Esophagus squamous epithelium (tissue), 5 donors: Measurements from ENCODE around the gene PRPSAP1. TPM values are rescaled to one million over a fixed set of nuclear protein-coding genes. Genes with fewer than 3 reads are reported as not detected.

Source experiments
- DNase-seq: peaks from one replicate; lab custom pipeline; 2025; lab: John Stamatoyannopoulos, UW
- H3K27ac ChIP-seq, 4 donors: fragments of 200-600 bp; sonication (generic); one replicate each; pipeline ENCODE4 v1.5.1; 2016 to 2019; ENCODE audit warnings: mild to moderate bottlenecking in 1 of 4
- H3K27me3 ChIP-seq, 4 donors: fragments of 200-600 bp; sonication (generic); 1 replicate in 3 of 4; 2 replicates in 1 of 4; pipeline versions ENCODE4 v1.5.1 to v1.6.0; 2017 to 2021; ENCODE audit warnings: antibody characterized with exemption in 1 of 4
- H3K36me3 ChIP-seq, 3 donors: fragments of 200-600 bp; sonication (generic); one replicate each; pipeline ENCODE4 v1.5.1; 2016 to 2019
- H3K4me1 ChIP-seq, 3 donors: fragments of 200-600 bp; sonication (generic); one replicate each; pipeline ENCODE4 v1.5.1; 2017 to 2019
- H3K4me3 ChIP-seq, 4 donors: fragments of 200-600 bp; sonication (generic); 1 replicate in 3 of 4; 2 replicates in 1 of 4; pipeline ENCODE4 v1.5.1; 2016 to 2019; ENCODE audit warnings: mild to moderate bottlenecking in 2 of 4, moderate library complexity in 1 of 4
- H3K9me3 ChIP-seq, 3 donors: fragments of 200-600 bp; sonication (generic); one replicate each; pipeline ENCODE4 v1.5.1; 2016 to 2019
- CTCF ChIP-seq, 6 experiments: fragments of 450-650 bp in 4 of 6; fragments of 200-600 bp in 2 of 6; sonication (generic) in 2 of 6; IDR thresholded peaks; one replicate each; pipeline ENCODE4 v1.5.1; 2016 to 2019; ENCODE audit warnings: antibody characterized with exemption in 6 of 6, mild to moderate bottlenecking in 4 of 6, moderate library complexity in 4 of 6
- POLR2A ChIP-seq, 4 donors: fragments of 450-650 bp; IDR thresholded peaks; one replicate each; pipeline ENCODE4 v1.6.1; 2017; ENCODE audit warnings: antibody characterized with exemption in 4 of 4, mild to moderate bottlenecking in 4 of 4, moderate library complexity in 3 of 4
- WGBS, 2 donors: methylation state at CpG; one replicate each; pipeline ENCODE4 v1.1.5; 2018; 5-methylcytosine and 5-hydroxymethylcytosine counted together
- intact Hi-C: fragments of 100-400 bp; cut with DNase I; formaldehyde crosslinking; loops from one replicate; pipeline ENCODE4 v1.15.0; 2022
- total RNA-seq, 4 donors: library from RNA; depleted of rRNA; stranded (reverse); fragments of >200 nt; gene quantifications; one replicate each; pipeline ENCODE4 v1.1.0, GENCODE V29; 2016
- donor health status: DM: yes; HTN: yes; CAD: no.

Gene PRPSAP1
- total RNA-seq, 4 donors from 2014 or later, result 36.0 to 68.6 (median 49.5) TPM

- DNase-seq, result no peak
- H3K36me3 ChIP-seq, result no peaks in the 10 kb centered on the region
- H3K27ac ChIP-seq, result peak overlapping the region in 2 of 4 donors; percentile 6 to 22
- 70 to 90% methylated on average over 11 to 15 of the region's 31 CpGs for WGBS, 2 donors
- no peaks in the 10 kb centered on the region for H3K9me3 ChIP-seq
- H3K4me3 ChIP-seq, result no peak overlapping the region
- no peak for TF ChIP-seq CTCF (IDR thresholded peaks at IDR 0.05)
- TF ChIP-seq POLR2A (IDR thresholded peaks at IDR 0.05), result no peak
- H3K4me1 ChIP-seq, result peaks cover 17 to 59% (median 30%) of the 10 kb centered on the region in 3 donors
- no peaks in the 10 kb centered on the region for H3K27me3 ChIP-seq
- intact Hi-C loops, result loop anchor here (2.0 kb wide), 1 partner anchor 157 kb away; no protein-coding TSS in a partner anchor
These were observed 76.1 kb downstream of the PRPSAP1 start for GRCh38 chr17:76277300-76278267.

- no peak overlapping the region for H3K4me3 ChIP-seq
- no peaks in the 10 kb centered on the region for H3K9me3 ChIP-seq
- intact Hi-C loops, result no loop called here
- TF ChIP-seq CTCF (IDR thresholded peaks at IDR 0.05) (no peak), POLR2A (IDR thresholded peaks at IDR 0.05) (no peak)
- DNase-seq, result no peak
- WGBS, 2 donors, result 61 to 69% methylated on average over 7 to 11 of the region's 19 CpGs
- no peaks in the 10 kb centered on the region for H3K36me3 ChIP-seq
- peak overlapping the region in 3 of 4 donors; percentile 6 to 50 (median 22) for H3K27ac ChIP-seq
- H3K27me3 ChIP-seq, result no peaks in the 10 kb centered on the region
- H3K4me1 ChIP-seq, result peaks cover 26 to 69% (median 39%) of the 10 kb centered on the region in 3 donors
These were observed 77.0 kb downstream of the PRPSAP1 start for GRCh38 chr17:76276461-76277299.

GRCh38 chr17:76276069-76276431 is 77.7 kb downstream of the PRPSAP1 start:
- H3K9me3 ChIP-seq, result no peaks in the 10 kb centered on the region
- TF ChIP-seq CTCF (IDR thresholded peaks at IDR 0.05) (no peak), POLR2A (IDR thresholded peaks at IDR 0.05) (no peak)

GRCh38 chr17:76275382-76276068 is 78.2 kb downstream of the PRPSAP1 start:
- intact Hi-C loops, result no loop called here
- H3K4me3 ChIP-seq, result no peak overlapping the region
- H3K36me3 ChIP-seq, result peaks cover 0 to 10% (median 7%) of the 10 kb centered on the region in 3 donors
- H3K9me3 ChIP-seq, result no peaks in the 10 kb centered on the region
- no peak for DNase-seq
- no peaks in the 10 kb centered on the region for H3K27me3 ChIP-seq
- peaks cover 38 to 80% (median 48%) of the 10 kb centered on the region in 3 donors for H3K4me1 ChIP-seq
- 61% methylated on average over 4 of the region's 22 CpGs; no CpG with 5 or more reads in 1 of the 2 donors for WGBS, 2 donors
- TF ChIP-seq CTCF (IDR thresholded peaks at IDR 0.05) (no peak), POLR2A (IDR thresholded peaks at IDR 0.05) (no peak)
- H3K27ac ChIP-seq, result no peak overlapping the region

More at GRCh38 chr17:76276069-76276431, 77.7 kb downstream of the PRPSAP1 start:
- 79 to 85% methylated on average over 5 to 7 of the region's 11 CpGs for WGBS, 2 donors
- Histone ChIP-seq H3K4me3 (no peak overlapping the region), H3K27me3 (no peaks in the 10 kb centered on the region), H3K36me3 (peaks cover 0 to 5% (median 2%) of the 10 kb centered on the region in 3 donors), H3K4me1 (peaks cover 33 to 75% (median 45%) of the 10 kb centered on the region in 3 donors), H3K27ac (no peak overlapping the region)
- DNase-seq, result no peak
- intact Hi-C loops, result no loop called here
